GM23248 (cell line): ENCODE data around the gene ELF4. TPM values are rescaled to one million over a fixed set of nuclear protein-coding genes. Genes with fewer than 3 reads are reported as not detected.

ENCODE experiments used
- DNase-seq: peaks from one replicate; pipeline ENCODE4 v3.0.0-alpha.2; 2015
- H2AFZ ChIP-seq: fragments of 200-600 bp; sonication (generic); 2 replicates; pipeline ENCODE4 v1.6.1; 2016; ENCODE audit warnings: antibody characterized with exemption
- H3F3A ChIP-seq: fragments of 200-600 bp; sonication (generic); 2 replicates; pipeline ENCODE4 v1.6.1; 2016; ENCODE audit warnings: mild to moderate bottlenecking, antibody characterized with exemption, mixed run types; ENCODE audit not compliant: insufficient read depth
- H3K27ac ChIP-seq: fragments of 200-600 bp; sonication (generic); 2 replicates; pipeline ENCODE4 v1.5.1; 2016; ENCODE audit warnings: mild to moderate bottlenecking
- H3K27me3 ChIP-seq: fragments of 200-600 bp; sonication (generic); replicated peaks from 2 replicates; pipeline ENCODE4 v1.6.1; 2016; ENCODE audit warnings: mild to moderate bottlenecking; ENCODE audit not compliant: insufficient read depth
- H3K36me3 ChIP-seq: fragments of 200-600 bp; sonication (generic); 2 replicates; pipeline ENCODE4 v1.6.1; 2016; ENCODE audit warnings: low read depth, mild to moderate bottlenecking
- H3K4me1 ChIP-seq: fragments of 200-600 bp; sonication (generic); 2 replicates; pipeline ENCODE4 v1.6.1; 2016; ENCODE audit warnings: mild to moderate bottlenecking; ENCODE audit not compliant: insufficient read depth
- H3K4me2 ChIP-seq: fragments of 200-600 bp; sonication (generic); one replicate; pipeline ENCODE4 v1.6.1; 2016; ENCODE audit warnings: mild to moderate bottlenecking; ENCODE audit not compliant: unreplicated experiment
- H3K4me3 ChIP-seq: fragments of 200-600 bp; sonication (generic); 2 replicates; pipeline ENCODE4 v1.5.1; 2016; ENCODE audit warnings: mild to moderate bottlenecking
- H3K79me2 ChIP-seq: fragments of 200-600 bp; sonication (generic); 2 replicates; pipeline ENCODE4 v1.6.1; 2016; ENCODE audit warnings: mild to moderate bottlenecking; ENCODE audit not compliant: insufficient read depth
- H3K9ac ChIP-seq: fragments of 200-600 bp; sonication (generic); 2 replicates; pipeline ENCODE4 v1.6.1; 2016; ENCODE audit warnings: mild to moderate bottlenecking
- H3K9me2 ChIP-seq: fragments of 200-600 bp; sonication (generic); 2 replicates; pipeline ENCODE4 v1.6.1; 2016; ENCODE audit warnings: mixed run types, mild to moderate bottlenecking, moderate library complexity; ENCODE audit not compliant: insufficient read depth
- H3K9me3 ChIP-seq: fragments of 200-600 bp; sonication (generic); one replicate; pipeline ENCODE4 v1.6.1; 2017; ENCODE audit warnings: low read depth
- H4K20me1 ChIP-seq: fragments of 200-600 bp; sonication (generic); 2 replicates; pipeline ENCODE4 v1.6.0; 2016; ENCODE audit not compliant: insufficient read depth
- EZH2 ChIP-seq: fragments of 200-600 bp; sonication (generic); IDR thresholded peaks from 2 replicates; pipeline ENCODE4 v1.6.1; 2018; ENCODE audit warnings: antibody characterized with exemption, mild to moderate bottlenecking; ENCODE audit not compliant: insufficient read depth, poor library complexity, severe bottlenecking
- EZH2phosphoT487 ChIP-seq: fragments of 200-600 bp; sonication (generic); IDR thresholded peaks from 2 replicates; pipeline ENCODE4 v1.6.1; 2018; ENCODE audit warnings: antibody characterized with exemption, moderate library complexity, mild to moderate bottlenecking, low read depth; ENCODE audit not compliant: insufficient read depth
- WGBS, 2 experiments: methylation state at CpG; one replicate each; pipeline ENCODE4 v1.1.6; 2015 to 2017; ENCODE audit warnings: low lambda C conversion rate in 2 of 2, low coverage in 1 of 2; ENCODE audit errors: missing lambda C conversion rate in 2 of 2; 5-methylcytosine and 5-hydroxymethylcytosine counted together
- in situ Hi-C: fragments of 300-500 bp; cut with MboI; formaldehyde crosslinking; loops from 2 replicates; pipeline ENCODE4 v1.15.0; 2020
- polyA plus RNA-seq: library from polyadenylated mRNA; unstranded; fragments of >200 nt; fragmentation: Nextera tagmentation; extraction: Ambion mirVana; gene quantifications from 2 replicates; pipeline ENCODE4 v1.2.1, GENCODE V29; 2016
- total RNA-seq: library from RNA; depleted of rRNA; stranded (reverse); fragments of >200 nt; shearing (Covaris generic); gene quantifications from 2 replicates; pipeline ENCODE4 v1.2.3, GENCODE V29; 2014

Gene ELF4
- total and polyA plus RNA-seq, 2 experiments from 2014 or later = 9.4 to 16.5 TPM

DNA sequence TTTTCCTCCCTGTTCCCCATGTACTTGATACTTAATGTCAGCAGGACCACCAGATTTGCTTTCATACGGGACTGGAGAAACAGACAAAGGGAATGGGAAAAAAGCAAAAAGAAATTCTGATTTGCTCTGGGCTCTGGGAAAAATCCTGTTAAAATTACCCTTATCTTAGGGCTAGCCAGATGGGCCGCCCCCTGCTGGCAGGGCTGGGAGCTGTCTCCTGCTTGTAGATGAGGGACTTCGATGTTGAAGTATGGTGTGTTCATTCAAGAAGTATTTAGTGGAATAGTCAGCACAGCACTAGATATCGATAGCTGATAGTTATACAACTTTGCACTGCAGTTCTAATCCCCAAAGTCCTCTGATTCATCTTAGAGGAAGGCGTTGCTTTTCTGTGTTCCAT lies 82.1 kb downstream of the ELF4 start:
- no peaks in the 10 kb centered on the region for H3K27me3 ChIP-seq
- H4K20me1 ChIP-seq = no peaks in the 10 kb centered on the region
- no peak for TF ChIP-seq EZH2
- no peak for TF ChIP-seq EZH2phosphoT487
- H3K79me2 ChIP-seq = no peaks in the 10 kb centered on the region
- H3K4me3 ChIP-seq = no peak overlapping the region
- in situ Hi-C loops = no loop called here
- 48 to 62% methylated on average over 5 of the region's 5 CpGs for WGBS, 2 experiments
- H3K4me2 ChIP-seq = no peak overlapping the region
- no peak overlapping the region for H3K9ac ChIP-seq
- no peak overlapping the region for H3K27ac ChIP-seq
- H3K36me3 ChIP-seq = no peaks in the 10 kb centered on the region
- H2AFZ ChIP-seq = no peak overlapping the region
- no peaks in the 10 kb centered on the region for H3F3A ChIP-seq
- no peaks in the 10 kb centered on the region for H3K9me2 ChIP-seq
- peak; percentile 50 for DNase-seq
- H3K9me3 ChIP-seq = no peaks in the 10 kb centered on the region
- H3K4me1 ChIP-seq = no peaks in the 10 kb centered on the region

DNA sequence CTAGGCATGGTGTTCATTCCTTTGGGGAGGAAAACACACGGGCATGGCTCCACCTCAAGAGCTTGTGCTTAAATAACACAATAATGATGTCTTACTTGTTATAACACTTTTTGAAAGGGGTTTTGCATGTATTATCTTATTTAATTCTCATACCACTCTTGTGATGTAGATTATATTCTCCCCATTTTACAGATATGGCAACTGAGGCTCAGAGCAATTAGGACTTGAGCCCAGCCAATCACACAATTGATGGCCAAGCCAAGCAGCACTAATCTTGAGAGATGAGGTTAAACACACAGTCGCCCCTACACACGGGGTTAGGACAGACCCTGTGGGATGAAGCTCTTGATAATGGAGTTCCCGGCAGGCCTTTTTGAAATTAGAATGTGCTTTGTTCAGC lies 82.7 kb downstream of the ELF4 start:
- H3F3A ChIP-seq = no peaks in the 10 kb centered on the region
- H3K9me2 ChIP-seq = no peaks in the 10 kb centered on the region
- no peaks in the 10 kb centered on the region for H3K36me3 ChIP-seq
- in situ Hi-C loops = no loop called here
- H3K27me3 ChIP-seq = no peaks in the 10 kb centered on the region
- no peaks in the 10 kb centered on the region for H3K4me1 ChIP-seq
- no peaks in the 10 kb centered on the region for H4K20me1 ChIP-seq
- no peak overlapping the region for H3K4me2 ChIP-seq
- no peak for DNase-seq
- H3K9ac ChIP-seq = no peak overlapping the region
- H3K4me3 ChIP-seq = no peak overlapping the region
- no peaks in the 10 kb centered on the region for H3K79me2 ChIP-seq
- H3K9me3 ChIP-seq = no peaks in the 10 kb centered on the region
- no peak overlapping the region for H3K27ac ChIP-seq
- no peak for TF ChIP-seq EZH2
- H2AFZ ChIP-seq = no peak overlapping the region
- 71 to 76% methylated on average over 4 of the region's 4 CpGs for WGBS, 2 experiments

- no peaks in the 10 kb centered on the region for H3K36me3 ChIP-seq
- H3K4me2 ChIP-seq = no peak overlapping the region
- TF ChIP-seq EZH2 = no peak
- no peak for DNase-seq
- no peak overlapping the region for H3K4me3 ChIP-seq
- no peak overlapping the region for H3K9ac ChIP-seq
- H3F3A ChIP-seq = no peaks in the 10 kb centered on the region
- no peaks in the 10 kb centered on the region for H3K9me3 ChIP-seq
- H3K9me2 ChIP-seq = no peaks in the 10 kb centered on the region
- in situ Hi-C loops = no loop called here
- H3K4me1 ChIP-seq = no peaks in the 10 kb centered on the region
- no peaks in the 10 kb centered on the region for H4K20me1 ChIP-seq
- no peaks in the 10 kb centered on the region for H3K79me2 ChIP-seq
- no peak overlapping the region for H2AFZ ChIP-seq
- H3K27ac ChIP-seq = no peak overlapping the region
- no peaks in the 10 kb centered on the region for H3K27me3 ChIP-seq
- 88 to 89% methylated on average over 7 to 18 of the region's 19 CpGs for WGBS, 2 experiments
Observed at GRCh38 chrX:130025256-130025655, 85.0 kb downstream of the ELF4 start.

GRCh38 chrX:130024127-130024526 lies 86.2 kb downstream of the ELF4 start:
- Histone ChIP-seq H2AFZ (peak overlapping the region; percentile 53; the same call in 1 of the 2 replicates), H3K9me2 (no peaks in the 10 kb centered on the region), H3K4me1 (no peaks in the 10 kb centered on the region), H3K4me2 (no peak overlapping the region), H3K9me3 (no peaks in the 10 kb centered on the region), H4K20me1 (no peaks in the 10 kb centered on the region), H3F3A (no peaks in the 10 kb centered on the region), H3K4me3 (no peak overlapping the region), H3K36me3 (no peaks in the 10 kb centered on the region), H3K79me2 (no peaks in the 10 kb centered on the region), H3K27ac (no peak overlapping the region), H3K9ac (no peak overlapping the region), H3K27me3 (no peaks in the 10 kb centered on the region)
- peak; percentile 75 for DNase-seq
- in situ Hi-C loops = no loop called here
- TF ChIP-seq EZH2phosphoT487 (no peak), EZH2 (no peak)
- 4 to 14% methylated on average over 5 to 9 of the region's 9 CpGs for WGBS, 2 experiments

DNA sequence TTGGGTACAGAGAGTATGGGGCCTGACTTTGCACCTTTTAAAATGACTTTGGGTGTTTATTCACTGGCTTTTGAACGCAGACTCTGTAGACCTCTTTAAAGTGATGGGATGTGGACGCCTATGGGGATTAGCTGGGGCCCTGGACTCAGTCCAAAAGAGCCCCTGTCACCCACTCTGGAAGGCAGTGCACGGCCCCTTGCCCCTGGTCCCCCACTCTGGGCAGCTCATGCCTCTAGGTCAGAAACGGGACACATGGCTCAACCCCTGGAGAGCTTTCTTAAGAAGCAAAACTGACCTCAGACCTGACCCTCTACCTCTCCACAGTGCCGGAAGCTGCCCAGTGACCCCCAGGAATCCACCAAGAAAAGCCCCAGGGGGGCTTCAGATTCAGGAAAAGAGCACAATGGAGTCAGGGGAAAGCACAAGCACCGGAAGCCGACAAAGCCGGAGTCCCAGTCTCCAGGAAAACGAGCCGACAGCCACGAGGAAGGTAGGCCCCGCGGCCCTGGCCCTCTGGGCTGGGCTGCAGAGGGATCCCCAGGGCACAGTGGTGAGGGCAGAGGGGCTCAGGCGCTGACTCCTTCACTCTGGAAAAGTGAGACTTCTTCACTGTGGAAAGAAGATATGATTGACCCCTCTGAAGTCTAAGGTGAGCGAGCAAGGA lies 89.5 kb downstream of the ELF4 start:
- Histone ChIP-seq H3K4me3 (no peak overlapping the region), H3F3A (no peaks in the 10 kb centered on the region), H3K9me2 (no peaks in the 10 kb centered on the region), H3K27ac (no peak overlapping the region), H3K9me3 (no peaks in the 10 kb centered on the region), H3K36me3 (no peaks in the 10 kb centered on the region), H3K4me1 (no peaks in the 10 kb centered on the region), H3K9ac (no peak overlapping the region), H2AFZ (no peak overlapping the region), H3K4me2 (no peak overlapping the region), H3K27me3 (no peaks in the 10 kb centered on the region), H4K20me1 (no peaks in the 10 kb centered on the region), H3K79me2 (no peaks in the 10 kb centered on the region)
- in situ Hi-C loops = no loop called here
- no peak for DNase-seq
- no peak for TF ChIP-seq EZH2
- no peak for TF ChIP-seq EZH2phosphoT487
- WGBS, 2 experiments = 95 to 100% methylated on average over 13 of the region's 15 CpGs
